ENCODE results near the gene RASSF8.
A peak's percentile ranks its signal among the peaks of the same experiment; 100 is the strongest.

RASSF8 gene

DNA sequence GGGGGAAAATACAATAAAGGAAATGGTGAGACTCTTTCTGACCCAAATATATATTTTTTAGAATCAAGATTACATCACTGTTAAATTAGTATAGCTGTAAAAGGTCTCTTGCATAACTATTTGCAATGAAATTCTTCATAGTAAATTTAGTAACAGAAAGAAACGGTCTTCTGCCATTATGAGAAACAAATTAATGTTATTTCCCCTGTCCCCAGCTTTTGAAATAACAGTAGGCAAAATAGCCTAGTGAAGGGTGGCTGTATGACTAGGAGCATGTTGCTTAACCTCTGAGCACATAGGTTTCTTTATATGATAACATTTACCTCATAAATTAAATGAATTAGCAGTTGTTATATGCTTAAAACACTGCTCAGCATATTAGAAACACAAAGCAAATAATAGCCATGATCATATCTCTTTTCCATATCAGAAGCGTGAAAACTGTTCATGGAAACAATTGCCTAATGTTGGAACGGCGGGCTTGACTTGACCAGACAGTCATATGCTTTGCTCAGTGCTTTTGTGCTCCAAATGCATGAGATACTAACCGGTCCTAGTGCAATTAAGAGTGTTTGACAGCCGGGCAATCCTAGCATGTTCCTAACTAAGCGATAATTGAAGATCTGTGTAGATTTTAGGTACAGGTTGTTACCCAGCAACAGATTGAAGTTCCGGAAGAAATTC is 142.3 kb downstream of the RASSF8 start:
- DNase-seq (ENCODE audit: extremely low read depth in 1 of 2, low read depth in 1 of 2), result no peak

DNA sequence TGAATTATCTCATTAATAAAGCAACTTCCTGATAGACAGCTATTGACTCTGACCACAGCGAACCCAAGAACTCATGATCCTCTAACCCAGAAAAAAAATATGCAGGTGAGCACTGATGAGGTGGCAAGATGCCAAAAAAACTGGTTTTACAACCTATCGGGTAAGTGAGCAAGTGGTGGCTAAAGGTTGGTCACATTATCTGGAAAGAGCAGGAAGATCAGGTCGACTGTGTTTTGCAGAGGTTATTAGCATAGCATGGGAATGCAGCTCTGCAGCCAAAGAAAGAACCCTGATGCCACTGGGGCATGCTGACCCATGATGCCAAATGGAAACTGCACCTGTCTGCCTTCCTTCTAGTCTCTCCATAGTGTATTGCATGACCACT is 142.9 kb downstream of the RASSF8 start:
- no peak for DNase-seq (ENCODE audit: extremely low read depth in 1 of 2, low read depth in 1 of 2)

DNA sequence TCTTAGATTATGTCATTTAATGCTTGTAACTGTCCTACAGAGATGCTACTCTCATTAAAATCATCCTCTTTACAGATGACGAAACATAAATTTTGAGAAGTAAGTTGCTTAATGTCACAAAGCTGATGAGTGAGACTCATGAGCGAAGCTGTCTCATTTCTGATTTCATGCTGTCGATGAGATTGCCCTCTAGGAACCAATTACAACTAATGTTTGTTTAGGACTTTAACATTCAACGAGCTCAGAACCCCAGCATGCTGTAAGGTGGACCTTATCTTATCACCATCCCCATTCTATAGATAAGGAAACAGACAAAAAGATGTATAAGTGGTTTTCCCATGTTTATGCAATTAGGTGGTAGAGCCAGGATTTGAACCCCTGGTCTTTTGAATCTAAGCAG is 143.3 kb downstream of the RASSF8 start:
- no peak for DNase-seq (ENCODE audit: extremely low read depth in 1 of 2, low read depth in 1 of 2)

DNA sequence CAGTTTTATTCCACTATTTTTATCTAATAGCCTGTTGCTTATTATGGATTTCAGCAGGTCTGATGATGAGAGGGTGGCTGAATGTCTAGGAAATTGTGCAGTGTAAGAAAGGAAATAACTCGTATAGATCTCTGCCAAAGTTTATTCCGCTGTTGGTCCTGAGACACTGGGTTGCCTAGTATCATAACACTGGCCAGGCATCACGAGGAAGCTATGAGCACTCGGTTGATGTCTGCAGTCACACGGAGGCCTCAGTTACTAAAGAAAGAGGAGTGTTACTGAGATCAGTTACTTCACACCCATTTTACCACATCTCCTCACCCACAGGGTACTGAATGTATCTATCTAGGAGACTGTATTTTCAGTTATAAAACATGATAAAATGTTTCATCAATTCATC is 144.5 kb downstream of the RASSF8 start:
- no peak for DNase-seq (ENCODE audit: extremely low read depth in 1 of 2, low read depth in 1 of 2)

DNA sequence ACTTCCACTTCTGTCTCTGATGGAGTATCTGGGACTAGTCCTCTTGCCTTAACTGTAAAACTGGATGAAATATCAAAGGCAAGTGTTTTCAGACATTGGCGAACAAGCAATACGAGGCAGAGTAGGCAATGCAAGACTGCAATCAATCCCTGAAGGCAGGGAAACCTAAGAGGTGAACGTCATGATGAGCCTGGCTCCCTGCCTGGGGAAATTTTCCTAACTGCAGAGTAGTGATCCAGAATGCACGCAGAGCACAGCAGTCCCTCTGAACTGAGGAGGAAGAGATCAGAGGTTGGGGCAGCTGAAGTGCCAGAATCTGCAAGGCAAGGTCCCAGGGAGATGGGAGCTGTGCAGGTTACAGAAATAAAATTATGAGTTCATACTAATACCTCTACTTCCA is 147.9 kb downstream of the RASSF8 start:
- no peak for DNase-seq (ENCODE audit: extremely low read depth in 1 of 2, low read depth in 1 of 2)

DNA sequence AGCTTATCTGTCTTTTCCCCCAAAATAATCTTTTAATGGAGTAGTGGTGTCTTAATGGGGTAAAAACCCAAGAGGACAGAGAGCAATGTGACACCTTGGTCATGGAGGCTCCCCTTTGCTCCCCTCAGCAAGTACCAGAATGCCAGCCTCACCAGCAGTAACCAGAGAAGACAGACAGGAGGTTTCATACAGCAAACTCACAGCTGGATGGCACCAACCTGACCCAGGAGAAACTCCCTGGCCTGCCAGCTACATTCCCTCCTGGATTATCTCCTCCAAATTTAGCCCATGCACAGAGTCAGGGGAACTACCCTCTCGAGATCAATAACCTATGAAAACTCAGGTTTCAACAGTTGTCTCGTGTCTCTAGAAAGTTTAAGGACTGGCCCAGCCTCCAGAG is 150.4 kb downstream of the RASSF8 start:
- no peak for DNase-seq (ENCODE audit: extremely low read depth in 1 of 2, low read depth in 1 of 2)

DNA sequence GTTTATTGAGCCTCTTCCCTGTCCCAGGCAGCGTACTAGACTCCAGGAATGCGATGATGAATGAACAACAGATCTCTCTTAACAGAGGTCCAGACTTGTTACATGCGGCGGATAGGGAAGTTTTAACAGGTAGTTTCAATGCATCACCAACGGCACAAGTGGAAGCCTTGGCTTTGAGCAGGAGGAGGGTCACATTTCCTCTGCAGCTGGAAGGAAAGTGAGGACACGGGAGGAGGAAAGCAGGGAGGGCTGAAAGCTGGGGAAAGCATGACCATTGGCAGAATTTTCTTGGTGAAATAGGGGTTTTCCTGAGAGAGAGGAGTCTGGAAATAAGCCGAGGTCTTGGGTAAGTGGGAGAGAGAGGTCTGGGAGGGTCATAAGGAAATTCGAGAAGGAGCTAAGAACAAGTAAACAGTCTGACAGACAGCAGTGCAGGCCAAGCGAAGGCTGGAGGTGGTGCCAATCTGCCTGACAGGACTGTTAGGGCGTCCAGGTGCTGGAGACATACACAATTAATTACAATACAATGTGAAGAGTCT is 150.9 kb downstream of the RASSF8 start:
- no peak for DNase-seq (ENCODE audit: extremely low read depth in 1 of 2, low read depth in 1 of 2)

DNA sequence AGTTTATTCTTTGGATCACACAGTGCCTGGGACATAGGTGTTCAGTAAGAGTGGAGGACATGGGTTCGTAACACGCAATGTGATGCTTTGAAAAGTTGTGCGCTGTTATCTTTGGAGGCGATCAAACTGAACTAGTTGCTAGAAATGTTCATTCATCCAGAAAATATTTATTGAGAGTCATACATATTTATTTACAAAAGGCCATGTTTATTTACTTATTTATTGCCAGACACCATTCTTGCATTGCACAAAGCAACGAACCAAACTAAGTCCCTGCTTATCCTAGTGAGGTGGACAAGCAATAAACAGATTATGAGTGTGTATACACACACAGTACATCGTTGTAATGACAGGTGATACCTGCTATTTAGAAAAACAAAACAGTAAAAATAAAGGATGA is 153.8 kb downstream of the RASSF8 start:
- no peak for DNase-seq (ENCODE audit: extremely low read depth in 1 of 2, low read depth in 1 of 2)

DNA sequence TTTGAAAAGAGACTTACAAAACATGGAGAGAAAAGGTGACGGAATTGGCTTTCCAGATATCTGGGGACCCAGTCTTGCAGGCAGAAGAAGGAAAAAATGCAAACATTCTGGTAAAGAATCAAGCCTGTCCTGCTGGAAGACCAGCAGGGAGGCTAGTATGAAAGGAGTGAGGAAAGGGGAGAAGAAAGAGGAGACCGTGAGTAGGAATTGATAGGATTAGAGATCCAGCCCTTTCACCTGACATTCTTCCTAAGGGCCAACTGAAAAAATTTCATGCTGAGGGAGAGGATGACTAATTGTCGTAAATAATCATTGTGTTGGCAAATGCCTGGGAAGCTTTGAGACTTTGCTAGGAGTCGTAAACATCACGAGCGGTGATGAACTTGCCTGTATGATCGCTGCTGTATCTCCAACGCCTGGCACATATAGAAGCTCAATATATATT is 154.2 kb downstream of the RASSF8 start:
- no peak for DNase-seq (ENCODE audit: extremely low read depth in 1 of 2, low read depth in 1 of 2)

DNA sequence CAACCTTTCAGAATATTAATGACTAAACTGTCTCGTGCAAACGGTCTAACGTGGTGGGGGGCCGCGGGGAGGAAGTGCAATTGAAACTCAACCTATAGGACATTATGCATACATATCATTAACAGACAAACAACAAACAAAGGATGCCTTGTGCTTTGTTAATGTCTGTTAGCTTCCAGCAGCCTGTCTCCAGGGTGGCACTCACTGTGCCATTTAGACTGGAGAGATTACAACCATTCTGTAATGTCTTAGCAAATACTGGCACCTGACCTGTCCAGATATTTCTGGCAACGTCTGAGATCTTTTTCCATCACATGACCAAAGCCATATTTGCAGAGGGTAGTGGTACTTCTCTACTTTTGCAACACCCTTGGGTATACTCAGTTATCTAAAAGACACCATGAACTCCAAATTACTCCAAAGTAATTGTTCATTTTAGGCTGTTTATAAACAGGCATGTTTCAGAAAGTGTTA is 154.7 kb downstream of the RASSF8 start:
- no peak for DNase-seq (ENCODE audit: extremely low read depth in 1 of 2, low read depth in 1 of 2)

DNA sequence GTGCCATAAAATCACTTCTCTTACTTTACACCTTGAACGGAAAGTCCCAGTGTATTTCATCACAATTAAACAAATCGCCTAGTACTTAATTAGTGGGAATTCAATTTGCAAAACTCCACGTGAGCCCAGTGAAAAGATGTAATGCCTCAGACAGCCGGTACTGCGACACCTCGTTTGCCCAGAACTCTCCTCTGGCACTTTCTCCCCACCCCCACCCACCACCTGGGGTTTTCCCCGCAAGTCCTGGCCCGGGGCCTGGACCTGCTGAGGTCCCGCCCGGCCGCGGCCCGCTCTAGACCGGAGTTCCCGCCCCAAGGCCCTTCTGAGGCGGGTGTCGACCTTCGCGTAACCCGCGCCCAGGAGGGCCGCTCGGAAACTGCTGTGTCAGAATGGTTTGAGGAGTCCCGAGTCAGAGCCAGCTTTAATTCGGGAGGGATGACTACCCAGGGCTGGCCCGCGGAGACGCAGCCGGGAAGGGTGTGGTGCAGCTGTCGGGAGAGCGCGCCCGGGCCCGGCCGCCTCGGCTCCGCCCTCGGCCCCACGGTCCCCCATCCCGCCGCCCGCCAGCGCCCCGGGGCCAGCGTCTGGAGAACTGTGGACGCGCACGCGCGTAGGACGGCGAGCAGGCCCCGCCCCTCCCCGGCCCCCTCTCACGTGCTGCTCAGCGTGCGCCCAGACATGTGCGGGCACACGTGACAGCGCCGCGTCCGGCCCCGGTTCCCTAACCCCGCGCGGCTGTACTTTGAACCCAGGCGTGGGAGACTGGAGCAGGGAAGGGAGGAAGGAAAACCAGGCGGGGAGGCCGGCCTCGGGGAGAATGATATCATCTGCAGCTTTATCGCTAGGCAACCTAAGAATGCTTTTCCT is 155.6 kb downstream of the RASSF8 start:
- DNase-seq (ENCODE audit: extremely low read depth in 1 of 2, low read depth in 1 of 2), result peak in 1 of 2 donors; percentile 51

DNA sequence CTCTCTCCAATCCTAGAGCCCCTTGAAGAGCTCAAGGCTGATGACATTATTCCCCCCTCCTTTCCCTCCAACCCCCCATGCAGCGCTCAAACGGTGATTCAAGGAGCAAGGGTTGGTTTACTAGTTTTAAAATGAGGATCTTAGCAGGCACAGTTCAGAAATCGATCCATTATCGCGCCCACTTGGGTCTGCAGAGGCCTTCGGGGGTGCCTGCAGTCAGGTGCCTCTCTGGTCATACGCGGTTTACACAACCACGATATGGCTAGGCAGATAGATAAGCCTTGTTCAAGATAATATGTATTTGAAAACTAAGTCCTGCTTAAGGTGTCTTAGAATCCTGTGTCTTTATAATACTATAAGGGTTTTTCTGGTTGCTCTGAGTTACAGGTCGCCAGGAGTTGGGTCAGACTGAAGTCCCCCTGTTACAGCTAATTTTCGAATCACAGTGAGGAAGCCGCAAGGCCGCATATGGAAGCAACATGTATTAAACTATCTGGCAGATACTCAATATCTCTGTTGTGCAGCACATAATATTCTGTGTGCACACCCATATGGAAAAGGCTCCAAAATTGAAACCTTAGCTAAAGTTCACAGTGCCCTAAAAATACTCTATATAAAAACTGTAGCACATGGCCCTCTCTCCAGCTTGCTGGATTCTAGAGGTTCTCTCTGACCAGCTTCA is 156.4 kb downstream of the RASSF8 start:
- no peak for DNase-seq (ENCODE audit: extremely low read depth in 1 of 2, low read depth in 1 of 2)

DNA sequence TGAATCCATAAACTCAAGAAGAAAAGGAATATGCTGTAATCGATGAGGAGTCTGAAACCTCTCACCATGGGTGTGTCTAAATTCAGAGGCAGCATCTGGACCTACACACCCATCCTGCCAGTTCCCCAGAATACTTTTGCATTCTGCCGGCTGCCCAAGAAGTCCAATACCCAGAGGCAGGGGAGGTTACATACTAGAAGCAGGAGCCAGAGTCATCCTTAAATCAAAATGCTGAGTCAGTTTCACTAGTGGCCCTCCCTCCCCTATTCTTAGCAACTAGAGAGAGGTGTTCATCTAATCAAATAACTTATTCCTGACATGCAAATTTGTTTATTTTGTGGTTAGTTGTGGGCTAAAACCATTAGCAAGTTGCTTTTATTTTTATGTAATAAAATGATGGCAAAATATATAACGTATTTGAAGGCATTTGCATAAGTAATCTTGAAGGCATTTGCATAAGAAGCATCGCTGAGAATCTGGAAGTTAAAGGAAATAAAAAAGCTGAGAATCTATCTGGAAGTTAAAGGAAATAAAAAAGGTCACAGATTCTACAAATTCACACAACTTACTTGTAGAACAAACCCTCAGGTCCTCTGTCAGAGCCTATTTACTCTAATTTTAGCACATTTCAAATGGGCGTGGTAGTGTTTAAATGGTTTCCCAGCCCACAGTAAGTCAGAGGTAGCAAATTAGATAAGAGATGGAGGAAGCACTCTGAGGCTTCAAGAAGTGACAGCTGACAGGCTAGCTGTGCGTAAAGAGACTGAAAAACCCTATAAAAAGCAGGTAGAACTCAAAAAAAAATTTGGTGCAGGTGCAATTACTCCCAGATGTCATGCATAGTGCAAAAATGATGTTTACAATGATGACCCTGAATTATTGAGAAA is 158.6 kb downstream of the RASSF8 start:
- DNase-seq (ENCODE audit: extremely low read depth in 1 of 2, low read depth in 1 of 2), result no peak

DNA sequence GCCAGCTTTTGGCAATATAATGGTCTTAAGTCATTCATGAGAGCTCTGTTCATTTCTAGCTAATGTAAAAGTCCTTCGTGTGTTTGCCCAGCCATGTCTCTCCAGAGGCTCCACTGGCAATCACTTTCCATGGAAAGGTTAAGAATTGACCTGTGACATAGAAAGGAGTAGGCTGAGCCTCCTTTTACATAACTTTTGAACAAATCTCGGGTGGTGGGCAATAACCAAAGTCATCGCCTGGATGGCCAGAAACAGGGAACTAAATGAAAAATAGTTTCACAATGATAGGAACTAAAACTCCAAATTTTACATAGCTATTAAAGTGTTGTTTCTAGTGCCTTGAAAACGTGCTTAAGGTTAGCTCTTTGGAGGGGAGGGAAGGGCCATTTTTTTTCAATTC is 159.8 kb downstream of the RASSF8 start:
- no peak for DNase-seq (ENCODE audit: extremely low read depth in 1 of 2, low read depth in 1 of 2)

DNA sequence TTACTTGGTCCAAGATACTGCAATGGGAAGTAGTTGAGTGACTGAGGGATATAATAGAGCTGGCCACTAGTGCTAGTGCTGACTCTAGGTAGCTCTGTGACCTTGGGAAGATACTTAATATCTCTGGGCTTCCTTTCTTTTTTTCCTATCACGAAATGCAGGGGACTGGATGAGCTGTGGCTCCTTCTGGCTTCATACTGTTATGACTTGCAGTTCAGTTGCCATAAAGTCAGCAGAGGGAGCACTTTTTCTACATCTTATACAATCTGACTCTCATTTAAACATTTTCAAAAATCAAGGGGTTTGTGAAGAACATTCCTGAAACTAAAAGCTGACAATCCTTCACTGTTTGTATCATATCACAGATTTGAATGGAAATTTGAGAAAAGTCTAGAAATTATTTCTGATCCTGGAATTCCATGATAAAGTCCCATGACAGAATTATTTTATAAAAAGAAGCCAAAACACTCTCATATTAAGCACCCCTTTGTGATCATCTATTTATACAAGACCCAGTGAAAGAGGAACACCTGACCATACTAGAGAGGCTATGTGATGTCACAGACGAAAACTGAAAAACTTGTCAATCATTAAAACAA is 161.0 kb downstream of the RASSF8 start:
- DNase-seq (ENCODE audit: extremely low read depth in 1 of 2, low read depth in 1 of 2), result no peak

DNA sequence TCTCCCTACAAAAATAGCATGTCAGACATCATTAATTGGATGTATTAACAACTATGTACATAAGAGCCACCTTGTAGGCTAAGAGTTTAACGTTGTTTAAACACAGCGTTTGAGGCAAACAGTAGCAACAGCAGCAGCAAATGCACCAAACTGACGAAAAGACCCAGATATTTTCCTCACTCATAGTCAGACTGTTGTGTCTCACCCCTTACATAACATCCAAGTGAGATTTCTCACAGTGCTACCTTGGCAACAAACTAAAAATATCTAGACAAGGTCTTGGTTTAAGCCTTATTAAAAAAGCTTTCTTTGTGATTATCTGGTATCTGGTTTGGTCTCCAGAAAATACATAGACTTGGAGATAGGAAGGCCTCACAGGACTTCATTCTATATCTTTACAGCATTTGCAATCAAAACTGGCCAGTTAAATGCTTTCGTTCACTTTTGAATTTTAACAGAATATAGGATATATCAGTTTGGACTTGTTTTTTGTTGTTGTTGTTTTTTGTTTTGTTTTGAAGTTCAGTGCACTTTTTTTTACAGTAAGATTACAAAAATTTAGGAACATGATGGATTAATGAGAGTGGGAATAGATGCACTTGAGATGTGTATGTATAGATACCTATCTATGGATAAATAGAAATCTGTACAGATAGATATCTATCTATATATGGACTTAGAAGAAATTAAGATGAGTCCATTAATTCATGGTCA is 162.2 kb downstream of the RASSF8 start:
- no peak for DNase-seq (ENCODE audit: extremely low read depth in 1 of 2, low read depth in 1 of 2)

DNA sequence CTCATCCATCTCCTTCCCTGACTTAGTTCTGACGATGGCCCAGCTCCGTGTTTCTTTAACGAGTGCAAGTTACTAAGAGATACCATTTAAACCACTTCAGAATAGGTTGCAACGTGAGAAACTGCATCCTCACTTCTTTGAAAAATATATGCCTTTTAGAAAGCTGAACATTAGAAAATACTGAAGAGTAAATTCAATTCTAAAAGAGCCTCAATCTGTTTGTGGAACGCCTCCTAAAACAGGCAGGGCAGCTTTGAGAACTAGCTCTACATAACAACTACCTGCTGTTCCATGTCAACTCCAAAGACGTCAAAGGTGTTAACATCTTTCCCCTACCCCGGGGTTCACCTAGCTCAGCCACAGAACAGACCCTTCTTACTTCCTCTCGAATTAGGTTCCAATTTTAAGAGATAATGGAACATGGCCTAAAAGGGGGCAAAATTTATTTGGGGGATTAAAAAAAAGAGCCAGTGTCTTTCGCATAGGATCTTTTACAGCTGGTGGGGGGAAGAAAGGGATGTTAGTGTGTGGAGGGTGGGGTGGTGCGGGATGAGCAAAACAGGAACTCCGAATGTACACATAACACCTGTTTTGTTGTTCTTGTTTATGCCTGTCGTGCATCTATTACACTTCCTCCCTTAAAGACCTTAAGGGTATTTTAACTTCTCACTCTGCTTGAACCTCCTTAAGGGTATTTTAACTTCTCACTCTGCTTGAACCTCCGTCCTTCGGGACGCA is 163.0 kb downstream of the RASSF8 start:
- no peak for DNase-seq (ENCODE audit: extremely low read depth in 1 of 2, low read depth in 1 of 2)

DNA sequence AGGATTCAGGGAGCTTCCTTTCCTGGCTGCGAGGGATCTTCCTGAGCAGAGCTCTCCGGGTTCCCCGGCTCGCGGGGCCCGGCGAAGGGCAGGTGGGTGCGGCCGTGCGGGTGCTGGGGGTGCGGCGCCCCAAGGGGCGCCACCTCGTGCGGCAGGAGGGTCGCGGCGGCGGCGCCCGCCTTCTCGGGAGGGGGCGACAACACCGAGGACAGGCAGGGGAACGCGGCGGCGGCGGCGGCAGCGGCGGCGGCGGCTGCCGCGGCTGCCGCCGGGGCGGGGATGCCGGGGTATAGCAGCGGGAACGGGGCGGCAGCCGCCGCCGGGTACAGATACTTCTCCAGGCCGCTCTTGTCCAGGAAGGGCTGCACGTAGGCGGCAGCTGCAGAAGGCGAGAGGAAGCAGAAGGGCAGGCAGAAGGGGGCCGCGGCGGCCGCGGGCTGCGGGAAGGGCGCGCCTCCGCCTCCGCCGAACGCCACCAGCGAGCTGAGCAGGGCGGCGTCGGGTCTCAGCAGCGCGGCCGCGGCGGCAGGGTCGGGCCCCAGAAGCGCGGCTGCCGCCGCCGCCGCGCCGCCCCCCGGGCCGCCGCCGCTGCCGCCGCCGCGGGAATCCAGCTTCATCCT is 163.7 kb downstream of the RASSF8 start:
- no peak for DNase-seq (ENCODE audit: extremely low read depth in 1 of 2, low read depth in 1 of 2)
